Cardiac septum (tissue), 1 donor: ENCODE measurements around the gene GAD2. TPM values are rescaled to one million over a fixed set of nuclear protein-coding genes. Genes with fewer than 3 reads are reported as not detected.
"Not testable (repeated sequence)": the region's sequence is repeated elsewhere in the genome, so short reads cannot be mapped to it uniquely, and the experiment has no call there.

ENCODE experiments used
- DNase-seq: peaks from one replicate; pipeline ENCODE4 v3.0.0-alpha.2; 2020; ENCODE audit warnings: low spot score
- intact Hi-C: fragments of 100-400 bp; cut with DNase I; formaldehyde crosslinking; loops from one replicate; pipeline ENCODE4 v1.14.0; 2022
- total RNA-seq: library from RNA; stranded (reverse); fragmentation: NEBNext Ultra II Directional; extraction: Animal tissue kit (Norgen Biotek cat#: 25700); gene quantifications from one replicate; pipeline ENCODE4 v1.2.1, GENCODE V29; 2021
- donor health status: DM: no; HTN: no; CAD: no.

Gene GAD2
- total RNA-seq, 1 donor from 2014 or later = not detected

DNA sequence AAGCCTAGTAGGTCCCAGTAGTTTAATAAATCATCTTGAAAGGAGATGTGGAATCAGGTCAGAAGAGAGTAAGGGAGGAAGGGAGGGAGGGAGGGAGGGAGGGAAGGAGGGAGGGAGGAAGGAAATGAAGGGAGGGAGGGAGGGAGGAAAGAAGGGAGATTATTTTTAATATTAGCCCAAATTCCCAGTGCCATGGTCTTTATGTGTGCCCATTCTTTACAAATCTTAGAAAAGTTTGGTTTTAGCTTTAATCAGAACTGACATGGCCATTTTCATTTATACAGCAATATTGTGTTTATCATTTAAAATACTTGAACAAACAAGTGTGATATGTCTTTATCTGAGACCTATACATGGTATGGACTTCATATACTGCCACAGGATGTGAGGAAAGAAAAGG is 86.8 kb downstream of the GAD2 start:
- intact Hi-C loops = no loop called here
- no peak for DNase-seq

DNA sequence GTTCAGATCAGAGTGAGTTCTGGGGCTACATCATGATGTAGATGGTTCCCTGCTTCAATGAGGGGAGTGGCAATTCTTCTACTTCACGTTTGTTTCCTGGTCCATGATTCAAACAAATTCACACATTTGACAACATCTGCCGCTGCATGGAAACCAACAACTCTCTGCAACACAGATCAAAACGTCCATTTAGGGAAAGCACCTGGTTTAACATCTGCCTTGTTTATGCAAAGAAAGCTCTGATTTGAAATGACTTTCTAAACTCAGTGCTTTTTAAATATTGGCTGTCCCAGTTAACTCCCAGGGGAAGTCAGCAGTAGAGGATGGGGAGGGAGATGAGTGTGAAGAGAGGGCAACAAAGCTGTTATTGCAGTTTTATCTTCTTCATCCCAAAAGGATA is 93.8 kb downstream of the GAD2 start:
- intact Hi-C loops = no loop called here

DNA sequence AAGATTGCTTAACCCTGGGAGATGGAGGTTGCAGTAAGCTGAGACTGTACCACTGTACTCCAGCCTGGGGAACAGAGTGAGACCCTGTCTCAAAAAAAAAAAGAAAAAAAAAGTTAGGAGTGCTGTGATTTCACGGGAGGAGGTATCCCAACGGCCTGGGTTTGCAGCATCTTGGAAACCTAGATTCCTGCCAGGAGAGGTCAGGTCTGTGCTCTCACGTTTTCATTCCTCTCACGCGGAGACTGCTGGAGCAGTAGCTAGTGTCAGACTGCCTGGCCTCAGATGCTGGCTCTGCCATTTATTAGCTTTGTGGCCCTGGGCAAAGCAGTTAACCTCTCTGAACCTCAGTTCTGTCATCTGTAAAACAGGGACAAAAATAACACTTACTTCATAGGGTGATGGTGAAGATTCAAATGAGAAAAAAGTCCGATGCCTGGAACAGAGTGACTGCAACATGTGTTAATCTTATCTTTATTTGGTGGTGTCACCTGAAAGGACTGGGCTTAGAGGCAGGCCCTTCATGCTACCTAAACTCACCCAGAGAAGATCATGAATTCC is 94.9 kb downstream of the GAD2 start:
- intact Hi-C loops = no loop called here
- no peak for DNase-seq

More for the DNA sequence above, 93.8 kb downstream of the GAD2 start:
- no peak for DNase-seq

DNA sequence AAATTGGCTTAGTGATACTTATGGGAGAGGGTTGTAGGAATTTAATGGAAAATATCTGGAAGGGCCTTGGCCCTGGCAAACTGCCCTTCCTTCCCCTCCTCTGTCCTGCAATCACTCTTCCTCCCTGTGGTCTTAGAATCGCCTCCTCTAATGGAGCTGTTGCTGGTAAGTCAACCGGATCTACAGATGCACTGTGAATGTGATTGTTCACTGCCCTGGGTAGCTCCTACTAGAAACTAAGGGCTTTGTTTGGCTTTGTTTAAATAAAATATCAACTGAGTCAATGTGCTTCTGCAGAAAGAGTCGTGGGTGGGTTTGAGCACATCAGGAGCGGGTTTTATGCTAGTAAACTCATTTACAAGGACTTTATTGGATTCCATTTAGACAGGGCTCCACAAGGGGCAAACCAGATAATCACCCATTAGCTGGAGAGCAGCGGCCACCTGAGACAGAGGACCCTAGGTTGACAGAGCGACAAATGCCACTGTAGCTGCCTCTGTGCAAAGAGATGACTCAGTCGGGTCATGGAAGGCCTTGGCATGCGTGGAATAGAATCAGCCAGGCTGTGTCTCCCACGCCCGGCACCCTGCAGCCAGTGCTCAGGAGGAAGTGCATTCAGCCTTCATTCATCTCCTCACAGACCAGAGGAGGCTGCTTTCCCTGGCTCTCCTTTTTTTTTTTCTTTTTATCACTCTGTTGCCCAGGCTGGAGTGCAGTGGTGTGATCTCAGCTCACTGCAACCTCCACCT is 97.9 kb downstream of the GAD2 start:
- intact Hi-C loops = no loop called here

DNA sequence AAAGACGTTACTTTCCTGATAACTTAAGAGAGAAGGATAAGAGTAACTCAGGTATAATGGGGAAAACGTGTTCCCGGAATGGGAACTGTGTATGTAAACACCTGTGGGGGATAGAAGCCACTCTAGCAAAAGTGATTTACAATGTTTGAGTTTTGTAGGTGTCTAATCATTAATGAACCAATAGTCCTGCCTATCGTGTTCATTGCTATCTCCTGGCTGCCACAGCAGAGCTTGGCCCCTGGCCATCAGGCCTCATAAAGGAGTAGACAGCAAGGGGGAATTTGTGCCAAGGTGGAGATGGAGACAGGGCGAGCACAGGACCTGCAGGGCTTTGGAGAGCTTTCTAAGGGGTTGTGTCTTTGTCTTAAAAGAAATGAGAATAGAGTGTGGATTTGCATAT is 102.1 kb downstream of the GAD2 start:
- DNase-seq = no peak
- intact Hi-C loops = no loop called here

More for the DNA sequence above, 97.9 kb downstream of the GAD2 start:
- DNase-seq = no peak

DNA sequence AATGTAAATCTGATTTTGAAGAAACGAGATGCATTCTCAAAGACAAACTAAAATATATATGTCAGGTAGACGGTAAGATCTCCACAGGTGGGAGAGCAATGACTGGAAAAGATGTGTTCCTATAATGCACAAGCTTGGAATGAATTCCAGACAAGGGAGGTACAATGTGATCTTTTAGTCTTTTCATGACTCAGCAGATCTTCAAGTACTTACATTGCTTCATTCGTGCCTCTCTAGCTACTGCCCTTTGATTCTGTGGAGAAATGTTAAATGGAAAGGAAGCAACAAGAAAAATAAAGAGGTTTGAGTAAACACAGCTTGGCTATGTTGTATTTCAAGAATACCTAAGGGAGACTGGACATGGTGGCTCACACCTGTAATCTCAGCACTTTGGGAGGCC is 106.6 kb downstream of the GAD2 start:
- intact Hi-C loops = no loop called here
- no peak for DNase-seq

DNA sequence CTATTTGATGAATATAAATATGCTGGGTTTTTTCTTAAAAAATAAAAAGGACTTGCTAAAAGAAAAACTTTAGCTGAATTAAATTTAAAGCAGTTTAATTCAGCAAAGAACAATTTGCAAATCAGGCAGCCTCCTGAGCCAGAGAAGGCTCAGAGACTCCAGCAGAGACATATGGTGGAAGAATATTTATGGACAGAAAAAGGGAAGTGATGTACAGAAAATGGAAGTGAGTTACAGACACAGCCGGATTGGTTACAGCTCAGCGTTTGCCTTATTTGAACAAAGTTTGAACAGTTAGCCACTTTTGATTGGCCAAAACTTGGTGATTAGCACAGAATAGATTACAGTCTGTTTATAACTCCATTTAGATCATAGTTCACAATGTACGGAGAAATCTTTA is 110.3 kb downstream of the GAD2 start:
- DNase-seq = no peak
- intact Hi-C loops = no loop called here

DNA sequence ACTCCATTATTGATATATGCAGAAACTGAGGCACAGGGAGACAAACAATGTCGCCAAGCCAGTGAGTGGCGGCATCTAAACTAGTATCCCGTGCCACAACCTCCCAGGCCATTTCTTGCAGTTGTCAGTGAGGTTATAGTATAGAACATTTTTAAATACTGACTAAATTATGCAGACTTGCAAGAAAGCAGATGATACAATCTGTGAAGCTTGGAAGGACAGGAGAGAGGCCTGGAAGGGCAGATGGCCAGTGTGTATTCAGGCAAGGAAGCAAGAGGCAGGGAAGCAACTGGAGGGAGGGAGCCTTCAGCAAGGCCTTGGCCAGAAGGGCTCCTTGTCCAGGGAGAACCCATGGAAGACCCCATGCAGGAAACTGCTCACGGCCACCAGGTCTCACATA is 111.2 kb downstream of the GAD2 start:
- intact Hi-C loops = no loop called here
- no peak for DNase-seq

DNA sequence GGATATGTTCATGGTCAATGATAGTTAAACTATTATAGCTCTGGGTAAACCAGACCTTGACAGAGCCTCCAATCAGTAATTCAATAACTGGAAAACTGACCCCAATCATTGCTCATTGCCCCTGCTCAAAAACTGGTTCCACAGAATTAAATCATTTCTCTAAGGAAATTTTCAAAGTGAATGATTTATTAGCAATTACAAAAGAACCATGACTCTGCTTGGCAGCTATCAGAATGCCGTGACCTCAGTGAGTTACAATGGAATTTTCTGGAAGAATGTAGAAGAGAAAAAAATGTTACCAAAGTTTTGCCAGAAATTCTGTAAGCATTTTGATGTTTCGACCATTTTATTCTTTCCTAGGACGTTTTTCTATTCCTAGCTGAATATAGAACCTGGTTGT is 114.8 kb downstream of the GAD2 start:
- no peak for DNase-seq
- intact Hi-C loops = no loop called here

DNA sequence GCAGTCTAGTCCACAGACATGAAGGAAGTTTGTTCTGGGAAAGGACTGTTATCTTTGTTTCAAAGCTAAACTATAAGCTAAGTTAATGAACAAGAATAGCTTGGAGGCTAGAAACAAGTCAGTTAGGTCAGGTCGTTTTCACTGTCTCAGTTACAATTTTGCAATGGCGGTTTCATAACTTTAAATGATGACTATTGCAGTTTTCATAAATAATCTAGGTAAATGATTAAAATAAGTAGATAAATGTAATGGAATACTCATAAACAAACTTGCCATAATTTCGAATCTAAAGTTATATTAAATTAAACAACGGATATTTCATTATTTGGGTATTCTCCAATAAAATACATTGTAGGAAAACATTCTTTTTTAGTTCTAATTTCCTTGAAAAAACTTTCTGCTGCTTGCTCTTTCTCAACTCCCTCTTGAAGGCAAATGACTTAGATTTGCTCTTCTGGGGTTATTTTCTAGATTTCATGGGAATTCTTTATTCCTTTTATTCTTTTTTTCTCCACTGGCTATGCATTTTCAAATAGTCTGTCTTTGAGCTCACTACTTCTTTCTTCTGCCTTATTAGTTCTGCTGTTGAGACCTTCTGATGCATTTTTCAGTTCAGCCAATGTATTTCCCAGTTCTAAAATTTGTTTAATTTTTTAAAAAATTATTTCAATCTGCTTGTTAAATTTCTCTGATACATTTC is 117.8 kb downstream of the GAD2 start:
- intact Hi-C loops = no loop called here
- DNase-seq = no peak

DNA sequence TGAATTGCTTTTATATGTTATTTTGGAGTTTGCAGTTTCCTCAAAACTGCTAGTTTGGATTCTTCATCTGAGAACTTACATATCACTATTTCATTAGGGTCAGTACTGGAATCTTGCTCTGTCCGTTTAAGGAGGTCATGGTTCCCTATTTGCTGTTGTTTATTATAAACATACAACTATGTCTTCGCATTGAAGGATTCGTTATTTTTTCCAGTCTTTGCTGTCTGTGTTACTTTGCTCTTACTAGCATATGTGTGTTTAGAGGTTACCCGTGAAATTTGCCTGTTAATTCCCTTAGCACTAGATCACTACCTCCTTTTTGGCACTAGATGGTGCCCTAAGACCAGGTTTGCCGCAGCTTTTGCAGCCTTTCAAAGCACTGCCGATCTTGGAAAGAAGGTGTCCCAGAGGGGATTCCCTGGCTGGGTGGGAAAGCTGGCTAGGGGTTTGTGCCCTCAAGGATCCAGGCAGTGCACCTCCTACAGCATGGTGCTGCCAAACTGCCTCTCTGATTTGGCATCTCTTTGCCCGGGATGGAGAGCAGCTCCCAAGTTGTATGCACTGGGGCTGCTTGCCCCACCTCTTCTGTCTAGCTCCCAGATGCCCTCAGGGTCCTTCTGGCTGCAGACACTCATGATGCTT is 118.5 kb downstream of the GAD2 start:
- peak; percentile 77 for DNase-seq
- intact Hi-C loops = loop anchor here (5.0 kb wide), 1 partner anchor 222 kb away; no protein-coding TSS in a partner anchor

DNA sequence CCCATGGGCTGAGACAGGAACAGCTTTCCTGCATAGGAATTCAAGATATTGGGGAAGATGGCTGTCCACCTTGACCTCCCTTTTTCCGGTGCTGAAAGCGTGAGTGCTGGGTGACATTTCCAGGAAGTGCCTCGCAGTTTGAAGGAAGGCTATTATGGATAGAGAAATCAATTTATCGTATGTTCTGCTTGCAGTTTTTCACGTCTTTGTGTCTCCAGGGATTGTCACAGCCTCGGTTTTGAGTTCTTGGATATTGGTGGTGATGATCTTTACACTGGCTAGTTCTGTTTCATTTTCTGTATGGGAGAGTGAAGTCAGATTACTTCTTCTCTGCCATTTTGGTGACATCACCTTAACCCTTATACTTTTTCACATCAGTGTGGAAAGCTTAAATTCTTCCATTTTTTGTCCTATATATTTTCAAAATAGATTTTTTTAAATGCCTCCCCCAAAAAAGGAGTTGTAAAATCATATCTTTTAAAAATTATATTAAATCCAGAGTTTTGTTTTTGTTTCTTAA is 119.1 kb downstream of the GAD2 start:
- no peak for DNase-seq
- intact Hi-C loops = loop anchor here (5.0 kb wide), 1 partner anchor 222 kb away; no protein-coding TSS in a partner anchor

DNA sequence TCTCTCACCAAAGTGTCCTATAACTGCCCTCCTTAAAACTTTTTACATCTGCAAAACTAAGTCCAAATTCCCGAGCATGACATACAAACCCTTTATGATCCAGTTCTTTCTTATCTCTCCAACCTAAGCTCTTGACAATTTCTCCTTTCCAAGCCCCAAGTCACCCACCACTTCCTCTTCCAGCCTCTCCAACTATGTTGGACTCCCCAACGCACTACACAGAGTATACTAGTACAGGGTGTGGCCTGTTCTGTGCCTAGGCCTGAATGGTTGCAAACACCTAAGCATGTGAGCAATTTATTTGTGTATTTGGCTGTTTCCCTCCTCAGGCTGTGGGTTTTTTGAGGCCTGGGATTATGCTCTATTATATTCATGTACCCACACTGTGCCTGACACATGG is 120.4 kb downstream of the GAD2 start:
- no peak for DNase-seq
- intact Hi-C loops = loop anchor here (5.0 kb wide), 1 partner anchor 220 kb away; no protein-coding TSS in a partner anchor

DNA sequence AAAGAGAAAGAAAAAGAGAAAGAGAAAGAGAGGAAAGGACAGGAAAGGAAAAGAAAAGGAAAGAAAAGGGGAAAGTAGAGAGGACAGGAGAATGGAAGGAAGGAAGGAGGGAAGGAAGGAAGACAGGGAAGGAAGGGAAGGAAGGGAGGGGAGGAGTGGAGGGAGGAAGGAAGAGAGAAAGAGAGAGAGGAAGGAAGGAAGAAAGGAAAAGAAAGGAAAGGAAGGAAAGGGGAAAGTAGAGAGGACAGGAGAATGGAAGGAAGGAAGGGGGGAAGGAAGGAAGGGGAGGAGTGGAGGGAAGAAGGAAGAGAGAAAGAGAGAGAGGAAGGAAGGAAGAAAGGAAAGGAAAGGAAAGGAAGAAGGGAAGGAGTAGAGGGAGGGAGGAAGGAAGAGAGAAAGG is 125.1 kb downstream of the GAD2 start:
- intact Hi-C loops = no loop called here
- DNase-seq = no peak

DNA sequence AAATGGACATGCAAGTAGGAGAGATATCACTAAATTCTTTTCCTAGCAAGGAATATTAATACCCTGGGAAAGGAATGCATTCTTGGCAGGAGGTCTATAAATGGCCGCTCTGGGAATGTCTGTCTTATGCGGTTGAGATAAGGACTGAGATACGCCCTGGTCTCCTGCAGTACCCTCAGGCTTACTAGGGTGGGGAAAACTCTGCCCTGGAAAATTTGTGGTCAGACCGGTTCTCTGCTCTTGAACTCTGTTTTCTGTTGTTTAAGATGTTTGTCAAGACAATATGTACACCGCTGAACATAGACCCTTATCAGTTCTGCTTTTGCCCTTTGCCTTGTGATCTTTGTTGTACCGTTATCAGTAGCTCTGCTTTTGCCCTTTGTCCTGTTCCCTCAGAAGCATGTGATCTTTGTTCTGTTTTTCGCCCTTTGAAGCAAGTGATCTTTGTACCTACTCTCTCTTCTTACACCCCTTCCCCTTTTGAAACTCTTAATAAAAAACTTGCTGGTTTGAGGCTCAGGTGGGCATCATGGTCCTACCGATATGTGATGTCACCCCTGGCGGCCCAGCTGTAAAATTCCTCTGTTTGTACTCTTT is 132.3 kb downstream of the GAD2 start:
- intact Hi-C loops = not testable (repeated sequence)

More for the DNA sequence above, 132.3 kb downstream of the GAD2 start:
- DNase-seq = not testable (repeated sequence)

Other genes with a start within 250 kb of the GAD2 start
- 2.5 TPM for gene APBB1IP, start 221.6 kb downstream of the GAD2 start, total RNA-seq